MM.1S (cell line): ENCODE results near the gene MADD.

Experiments used
- CTCF ChIP-seq: fragments of 300-600 bp; sonication (generic); IDR thresholded peaks from 2 replicates; pipeline ENCODE4 v1.5.1; 2016; ENCODE audit warnings: antibody characterized with exemption, low read length, mixed read lengths
- EZH2 ChIP-seq: fragments of 300-600 bp; sonication (generic); optimal IDR thresholded peaks from 2 replicates; pipeline ENCODE3; 2017; ENCODE audit warnings: low read depth, mild to moderate bottlenecking, antibody characterized with exemption, low read length, mixed read lengths
- EZH2phosphoT487 ChIP-seq: fragments of 300-600 bp; sonication (generic); IDR thresholded peaks from 2 replicates; pipeline ENCODE4 v1.6.1; 2018; ENCODE audit warnings: antibody characterized with exemption, low read length

GRCh38 chr11:47359162-47359561 lies 89.2 kb downstream of the MADD start:
- TF ChIP-seq CTCF, result no peak
- no peak for TF ChIP-seq EZH2
- no peak for TF ChIP-seq EZH2phosphoT487
